Measurements from ENCODE around the gene NAT8L.

GRCh38 chr4:2065106-2065930 lies 6.2 kb downstream of the NAT8L start:
- TF ChIP-seq YY1 (IDR thresholded peaks at IDR 0.05; ENCODE audit: insufficient read depth, insufficient read length) (no peak), ZNF274 (IDR thresholded peaks at IDR 0.05; ENCODE audit: low read depth, low read length) (no peak), SUZ12 (IDR thresholded peaks at IDR 0.05; ENCODE audit: extremely low read depth, insufficient read depth, insufficient read length) (no peak)

Measured in NT2/D1 (cell line).